ENCODE measurements around the gene SPG11.
"Not testable (repeated sequence)": the region's sequence is repeated elsewhere in the genome, so short reads cannot be mapped to it uniquely, and the experiment has no call there.

Gene SPG11

DNA sequence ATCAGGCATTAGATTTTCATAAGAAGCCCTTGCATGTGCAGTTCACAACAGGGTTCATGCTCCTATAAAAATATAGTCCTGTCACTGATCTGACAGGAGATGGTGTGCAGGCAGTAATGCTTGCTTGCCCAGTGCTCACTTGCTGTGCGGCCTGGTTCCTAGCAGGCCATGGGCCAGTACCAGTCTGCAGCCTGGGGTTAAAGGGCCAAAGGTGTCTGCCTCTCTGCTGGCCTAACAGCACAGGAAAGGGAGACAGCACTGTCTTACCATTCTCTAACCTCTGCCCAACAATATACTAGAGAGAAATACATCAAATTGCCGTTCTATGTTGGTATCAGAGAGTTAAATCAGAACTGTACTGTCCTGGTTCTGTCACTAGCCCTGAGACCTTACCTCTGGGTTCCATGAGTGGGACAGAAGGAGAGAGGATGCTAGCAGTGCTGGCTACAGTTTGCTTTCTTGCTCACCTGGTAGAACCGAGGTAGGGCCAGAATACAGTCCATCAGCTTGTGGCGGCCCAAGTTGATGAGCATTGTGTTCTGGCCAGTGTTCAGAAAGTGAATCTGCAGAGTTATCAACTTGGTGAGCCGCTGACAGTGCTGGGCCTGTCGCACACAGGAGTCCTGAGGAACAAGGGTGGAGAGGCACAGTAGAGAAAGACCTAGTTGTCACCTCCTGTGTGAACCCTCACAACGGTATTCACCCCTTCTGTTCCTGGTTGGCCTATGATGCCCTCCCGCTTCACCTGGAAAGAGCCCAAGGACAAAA, 97.9 kb downstream of the SPG11 start:
- no peak for DNase-seq (ENCODE audit: low spot score)

DNA sequence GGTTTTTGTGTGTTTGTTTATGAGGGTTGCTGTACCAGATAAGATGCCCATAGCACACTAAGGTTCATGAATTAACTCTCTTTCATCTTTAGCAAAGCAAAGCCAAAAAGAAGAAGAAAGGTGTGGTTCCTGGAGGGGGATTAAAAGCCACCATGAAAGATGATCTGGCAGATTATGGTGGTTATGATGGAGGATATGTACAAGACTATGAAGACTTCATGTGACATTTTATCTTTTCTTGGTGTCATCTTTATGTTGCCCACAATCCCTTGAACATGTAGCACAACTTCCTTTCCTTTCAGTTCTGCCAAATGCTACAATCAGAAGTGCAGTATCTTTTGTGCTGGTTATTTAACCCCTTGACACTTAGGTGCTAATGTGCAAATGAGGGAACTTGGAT, 102.5 kb downstream of the SPG11 start:
- not testable (repeated sequence) for DNase-seq (ENCODE audit: low spot score)

DNA sequence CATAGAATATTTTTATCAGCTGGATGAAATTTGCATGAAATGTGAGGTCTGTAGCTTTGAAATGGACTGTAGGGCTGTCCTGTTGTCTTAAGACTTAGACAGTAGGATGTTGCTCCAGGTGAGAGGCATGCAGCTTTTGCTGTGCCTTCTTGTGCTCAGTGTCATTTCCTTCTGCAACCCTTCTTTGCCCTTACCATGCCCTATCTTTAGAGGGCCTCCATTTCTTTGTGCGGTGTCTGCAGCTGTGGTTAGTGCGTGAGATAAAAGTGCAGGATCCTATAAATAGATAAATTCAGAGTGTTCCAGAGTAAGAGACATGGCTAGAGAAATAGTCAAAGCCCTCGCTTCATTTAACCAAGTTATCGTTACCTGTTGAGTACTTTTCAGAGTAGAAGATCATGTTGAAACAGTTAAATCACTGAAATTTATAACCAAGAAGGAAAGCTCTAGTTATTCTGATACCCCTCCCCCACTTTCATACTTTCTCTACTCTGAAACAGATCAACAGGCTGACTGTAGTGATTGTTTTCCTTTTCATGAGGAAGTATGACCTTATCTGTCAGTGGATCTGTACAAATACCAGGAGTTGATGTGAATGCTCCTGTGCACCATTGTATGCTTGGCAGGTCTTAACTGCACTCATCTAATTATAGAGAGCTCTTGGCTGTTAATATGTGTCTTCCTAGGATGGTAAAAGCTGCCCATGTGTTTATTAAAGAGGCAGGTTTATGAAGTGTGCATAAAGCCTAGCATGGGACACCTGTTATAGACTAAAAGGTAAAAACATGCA, 108.3 kb downstream of the SPG11 start:
- DNase-seq (ENCODE audit: low spot score): no peak

DNA sequence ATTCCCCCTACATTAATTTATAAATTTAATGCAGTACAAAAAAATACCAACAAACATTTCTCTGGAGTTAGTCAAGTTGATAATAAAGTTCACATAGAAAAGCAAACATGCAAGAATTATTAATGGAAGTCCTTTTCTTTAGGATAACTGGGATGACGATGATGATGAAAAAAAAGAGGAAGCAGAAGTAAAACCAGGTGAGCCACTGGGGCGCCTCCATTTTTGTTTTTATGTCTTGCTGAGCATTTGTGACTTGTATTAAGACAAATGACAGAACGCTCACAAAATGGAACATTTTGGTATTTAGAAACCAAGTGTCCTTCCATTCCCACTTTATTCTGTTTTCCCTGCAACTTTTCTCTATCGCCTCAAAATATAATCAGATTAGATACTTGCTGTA, 112.7 kb downstream of the SPG11 start:
- DNase-seq (ENCODE audit: low spot score): no peak

DNA sequence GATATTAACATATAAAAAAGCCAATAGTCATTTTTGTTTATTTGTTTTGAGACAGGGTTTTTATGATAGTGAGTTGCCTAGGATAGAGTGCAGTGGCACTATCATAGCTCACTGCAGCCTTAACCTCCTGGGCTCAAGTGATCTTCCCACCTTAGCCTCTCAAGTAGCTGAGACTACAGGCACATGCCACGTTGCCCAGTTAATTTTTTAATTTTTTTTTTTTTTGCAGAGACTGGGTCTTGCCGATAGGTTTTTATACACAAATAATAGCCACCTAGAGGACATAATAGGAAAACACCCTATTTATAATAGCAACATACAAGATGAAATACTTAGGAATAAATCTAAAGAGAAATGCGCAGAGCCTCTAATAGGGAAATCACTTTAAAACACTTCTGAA, 113.2 kb downstream of the SPG11 start:
- DNase-seq (ENCODE audit: low spot score): no peak

DNA sequence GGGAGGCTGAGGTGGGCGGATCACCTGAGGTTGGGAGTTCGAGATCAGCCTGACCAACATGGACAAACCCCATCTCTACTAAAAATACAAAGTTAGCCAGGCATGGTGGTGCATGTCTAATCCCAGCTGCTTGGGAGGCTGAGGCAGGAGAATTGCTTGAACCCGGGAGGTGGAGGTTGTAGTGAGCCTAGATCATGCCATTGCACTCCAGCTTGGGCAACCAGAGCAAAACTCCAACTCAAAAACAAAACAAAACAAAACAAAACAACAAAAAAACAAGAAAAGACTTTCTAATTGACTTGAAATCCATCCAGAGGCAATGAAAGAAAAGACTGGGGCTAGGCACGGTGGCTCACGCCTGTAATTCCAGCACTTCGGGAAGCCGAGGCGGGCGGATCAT, 114.3 kb downstream of the SPG11 start:
- not testable (repeated sequence) for DNase-seq (ENCODE audit: low spot score)

DNA sequence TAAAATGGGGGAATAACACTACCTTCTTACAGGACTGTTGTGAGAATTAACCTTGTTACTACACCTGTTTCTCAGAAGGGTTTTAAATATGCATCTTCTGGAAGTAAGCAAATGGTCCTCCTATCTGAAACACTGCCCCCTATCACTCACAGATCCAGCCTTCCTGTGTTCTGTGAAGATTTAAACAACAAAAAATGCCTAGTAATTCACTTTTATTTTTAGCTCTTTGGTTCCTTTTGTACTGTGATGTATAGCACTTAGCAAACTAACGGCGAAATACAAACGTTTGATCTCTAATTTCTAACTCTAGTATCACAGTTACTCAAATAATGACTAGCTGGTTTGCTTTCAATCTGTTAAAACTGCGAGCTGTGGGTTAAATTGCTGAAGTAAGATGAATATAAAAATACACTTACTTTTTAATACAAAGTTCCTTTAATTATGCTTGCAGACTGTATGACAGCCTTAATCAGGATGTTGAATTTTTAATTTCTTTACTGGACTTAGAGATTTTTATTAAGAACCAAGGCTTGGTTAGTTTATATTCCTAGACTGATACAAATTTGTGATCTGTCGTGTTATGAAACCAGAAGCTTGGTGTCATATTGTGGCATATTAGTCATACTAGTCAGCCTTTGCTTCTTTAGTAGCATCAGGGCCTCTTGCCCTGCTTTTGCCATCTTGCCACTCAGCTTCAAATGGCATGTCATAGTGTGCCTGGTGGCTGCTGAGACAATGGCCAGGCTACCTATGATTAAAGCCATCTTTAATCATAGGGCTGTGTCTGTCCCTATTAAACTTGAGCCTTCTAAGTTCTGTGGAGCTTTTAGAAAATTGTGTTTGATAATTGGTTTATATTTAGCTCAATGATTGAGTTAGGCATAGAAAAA, 117.3 kb downstream of the SPG11 start:
- DNase-seq (ENCODE audit: low spot score): no peak

DNA sequence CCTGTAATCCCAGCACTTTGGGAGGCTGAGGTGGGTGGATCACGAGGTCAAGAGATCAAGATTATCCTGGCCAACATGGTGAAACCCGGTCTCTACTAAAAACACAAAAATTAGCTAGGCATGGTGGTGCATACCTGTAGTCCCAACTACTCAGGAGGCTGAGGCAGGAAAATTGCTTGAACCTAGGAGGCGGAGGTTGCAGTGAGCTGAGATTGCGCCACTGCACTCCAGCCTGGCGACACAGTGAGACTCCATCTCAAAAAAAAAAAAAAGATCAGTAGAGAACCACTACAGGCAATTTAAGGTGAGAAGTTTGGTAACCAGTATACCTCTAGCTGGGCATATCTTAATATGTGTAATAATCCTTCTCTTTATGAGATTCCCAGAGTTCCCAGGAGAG, 118.7 kb downstream of the SPG11 start:
- not testable (repeated sequence) for DNase-seq (ENCODE audit: low spot score)

DNA sequence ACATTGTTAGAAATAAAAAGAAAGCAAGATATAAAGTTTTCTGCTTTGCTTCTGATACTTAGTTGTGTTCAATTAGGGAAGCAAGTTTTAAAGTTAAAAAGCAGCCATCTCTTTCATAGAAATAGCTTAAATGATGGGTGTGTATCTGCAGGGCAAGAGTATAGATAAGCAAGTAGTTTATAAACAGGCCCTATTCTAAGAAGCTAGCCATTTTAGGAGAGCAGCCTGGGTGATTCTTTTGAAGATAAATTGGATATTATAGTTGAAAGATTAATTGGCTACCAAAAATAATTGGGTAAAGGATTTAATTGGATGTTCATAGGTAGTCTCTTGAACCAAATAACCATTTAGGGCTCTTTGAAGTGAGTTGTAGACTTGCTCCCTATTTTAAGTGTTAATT, 120.9 kb downstream of the SPG11 start:
- DNase-seq (ENCODE audit: low spot score): no peak

DNA sequence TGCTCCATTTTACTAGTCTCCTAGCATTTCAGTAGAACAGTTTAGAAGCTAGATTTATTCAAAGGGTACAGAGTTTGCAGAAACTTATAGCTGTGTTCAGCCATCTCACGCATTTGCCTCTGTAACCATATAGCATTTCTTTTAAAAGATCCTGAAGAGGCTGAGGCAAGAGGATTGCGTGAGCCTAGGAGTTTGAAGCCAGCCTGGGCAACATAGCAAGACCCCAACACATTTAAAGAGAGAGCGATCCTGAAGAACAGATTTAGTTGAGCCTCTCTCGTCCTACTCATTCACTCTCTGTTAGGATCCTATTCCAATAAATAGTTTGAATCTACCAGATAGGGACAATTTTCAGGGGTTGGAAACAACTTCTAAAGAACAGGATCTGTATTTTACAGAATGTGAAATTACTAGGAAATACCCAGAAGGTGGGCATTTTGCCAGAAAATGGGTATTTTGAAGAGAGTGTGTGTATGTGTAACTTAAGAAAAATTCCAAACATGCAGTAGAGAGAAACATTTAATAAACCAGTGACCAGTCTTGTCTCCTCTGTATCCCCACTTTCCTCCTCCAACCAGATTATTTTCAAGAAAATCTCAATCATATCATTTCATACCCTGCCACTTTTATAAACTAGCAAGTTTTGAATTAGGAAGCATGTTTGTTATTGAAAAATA, 122.0 kb downstream of the SPG11 start:
- no peak for DNase-seq (ENCODE audit: low spot score)

DNA sequence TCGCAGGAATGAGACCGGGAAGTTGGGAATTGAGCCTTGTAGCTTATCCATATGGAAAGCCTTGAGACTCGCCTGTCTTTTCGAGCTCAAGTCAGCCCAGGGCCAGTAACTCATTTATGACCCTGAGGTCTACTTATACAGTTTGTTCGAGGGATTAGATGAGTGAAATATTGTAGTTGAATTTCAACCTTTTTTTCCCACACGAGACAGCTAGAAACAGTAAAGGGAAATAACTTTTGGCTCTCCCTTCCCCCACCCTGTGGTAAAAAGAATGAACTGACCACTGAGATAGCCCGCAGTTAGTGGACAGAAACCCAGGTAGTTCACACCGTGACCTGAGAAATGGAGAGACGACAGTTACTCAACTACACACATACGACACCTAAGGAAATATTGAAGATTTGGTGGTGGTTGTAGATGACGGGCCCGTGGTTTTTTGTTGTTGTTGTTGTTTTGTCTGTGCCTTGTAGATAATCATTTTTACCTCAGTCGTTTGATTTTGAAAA, 125.7 kb downstream of the SPG11 start:
- no peak for DNase-seq (ENCODE audit: low spot score)

DNA sequence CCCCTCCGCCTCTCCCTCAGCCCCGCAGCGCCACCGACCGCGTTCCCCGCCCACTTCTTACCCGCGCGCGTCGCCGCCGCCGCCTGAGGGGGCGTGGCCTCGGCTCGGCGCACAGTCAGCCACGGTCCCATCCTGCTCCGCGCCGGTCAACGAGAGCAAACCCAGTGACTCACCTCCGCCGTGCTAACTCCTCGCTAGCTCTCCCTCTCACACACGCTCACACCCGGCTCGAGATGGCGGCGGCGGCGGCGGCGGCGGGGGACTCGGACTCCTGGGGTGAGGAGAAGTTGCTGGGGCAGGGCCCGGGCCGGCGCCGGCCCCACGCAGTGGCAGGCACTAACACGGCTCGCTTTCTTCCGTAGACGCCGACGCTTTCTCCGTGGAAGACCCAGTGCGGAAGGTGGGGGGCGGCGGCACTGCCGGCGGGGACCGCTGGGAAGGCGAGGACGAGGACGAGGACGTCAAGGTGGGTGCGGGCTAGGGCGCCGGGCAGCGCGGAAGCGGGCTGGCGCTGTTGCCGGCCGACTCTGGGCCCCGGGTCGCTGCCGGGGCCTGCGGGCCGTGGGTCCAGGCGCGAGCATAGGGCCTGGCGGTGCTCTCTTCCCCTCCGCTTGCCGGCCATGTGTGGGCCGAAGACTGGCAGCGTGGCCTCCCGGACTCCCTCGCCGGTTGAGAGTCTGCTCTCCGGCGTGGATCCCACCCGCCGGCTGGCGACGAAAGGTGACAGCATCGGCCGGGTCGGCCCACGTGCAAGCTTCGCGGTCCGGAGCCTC, 126.3 kb downstream of the SPG11 start, which contains the start of gene EIF3J:
Gene EIF3J (plus strand): TSS at position 186 of the 773 bp plus-strand sequence. CDS start 48 bp downstream, at position 234.
- DNase-seq (ENCODE audit: low spot score): peak; percentile 88

DNA sequence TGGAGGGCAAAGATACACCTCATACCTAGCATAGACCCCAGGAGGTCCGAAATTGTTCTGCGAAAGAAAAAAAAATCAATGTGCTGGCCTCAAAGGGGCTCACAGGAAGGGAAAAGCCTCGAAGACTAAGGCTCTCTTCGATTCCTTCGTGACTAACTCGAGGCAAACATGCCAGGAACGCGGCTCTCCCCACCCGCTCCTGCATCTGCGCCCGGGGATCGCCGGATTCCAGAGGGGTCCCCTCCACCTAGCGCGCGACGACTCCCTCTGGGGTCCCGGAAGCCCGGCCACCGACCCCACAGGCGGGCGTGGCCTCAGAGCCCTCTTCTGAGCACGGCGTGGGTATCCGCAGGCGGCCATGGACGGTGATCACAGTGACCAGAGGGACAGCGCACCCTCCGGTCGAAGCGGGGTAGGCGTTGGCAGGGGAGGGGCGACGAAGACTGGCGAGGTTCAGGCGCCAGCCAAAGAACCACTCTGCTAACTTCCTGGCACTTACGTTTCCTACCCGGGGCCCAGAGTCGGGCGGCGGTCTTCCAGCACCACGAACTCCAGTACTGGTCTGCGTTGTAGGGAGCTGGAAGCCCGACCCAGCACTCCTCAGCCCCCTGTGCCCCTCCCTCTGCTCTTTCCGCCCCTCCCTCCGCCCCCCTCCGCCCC, 127.0 kb downstream of the SPG11 start:
- DNase-seq (ENCODE audit: low spot score): peak; percentile 69

DNA sequence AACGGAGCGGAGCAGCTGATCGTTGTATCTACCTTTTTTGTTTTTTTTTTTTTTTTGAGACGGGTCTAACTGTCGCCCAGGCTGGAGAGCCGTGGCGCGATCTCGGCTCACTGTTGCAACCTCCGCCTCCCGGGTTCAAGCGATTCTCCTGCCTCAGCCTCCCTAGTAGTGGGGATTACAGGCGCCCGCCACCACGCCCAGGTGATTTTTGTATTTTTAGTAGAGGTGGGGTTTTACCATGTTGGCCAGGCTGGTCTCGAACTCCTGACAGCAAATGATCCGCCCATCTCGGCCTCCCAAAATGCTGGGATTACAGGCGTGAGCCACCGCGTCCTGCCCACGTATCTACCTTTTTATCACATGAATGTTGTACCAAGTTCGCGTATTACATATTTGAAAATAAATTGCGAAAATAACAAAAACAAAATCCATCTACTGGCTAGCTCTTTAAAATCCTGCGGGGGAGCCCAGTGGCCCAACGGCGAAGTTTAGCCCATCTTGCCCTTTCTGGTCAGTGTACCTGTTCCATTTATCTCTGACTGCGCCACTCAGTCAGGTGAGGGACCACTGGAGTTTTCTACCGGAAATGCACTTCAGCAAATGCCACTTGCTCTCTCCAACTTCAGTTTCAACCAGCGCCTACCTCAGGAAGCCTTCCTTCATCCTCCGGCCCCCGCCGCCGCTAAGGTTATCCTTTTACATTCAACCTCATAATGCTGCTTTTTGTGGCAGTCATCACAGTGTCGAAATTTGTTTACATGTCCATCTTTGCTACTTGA, 127.8 kb downstream of the SPG11 start:
- no peak for DNase-seq (ENCODE audit: low spot score)

DNA sequence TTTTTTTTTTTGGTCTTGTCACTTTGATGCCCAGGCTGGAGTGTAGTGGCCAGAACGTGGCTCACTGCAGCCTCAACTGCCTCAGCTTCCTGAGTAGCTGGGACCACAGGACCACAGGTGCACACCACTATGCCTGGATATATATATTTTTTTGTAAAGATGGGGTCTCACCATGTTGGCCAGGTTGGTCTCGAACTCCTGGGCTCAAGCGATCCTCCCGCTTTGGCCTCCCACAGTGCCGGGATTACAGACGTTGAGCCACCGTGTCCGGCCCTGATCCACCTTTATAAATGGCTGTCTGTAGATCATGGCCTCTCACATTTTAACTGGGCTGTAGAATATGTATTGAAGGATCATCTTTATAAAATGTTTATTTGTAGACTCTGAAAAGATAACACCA, 128.4 kb downstream of the SPG11 start:
- no peak for DNase-seq (ENCODE audit: low spot score)

DNA sequence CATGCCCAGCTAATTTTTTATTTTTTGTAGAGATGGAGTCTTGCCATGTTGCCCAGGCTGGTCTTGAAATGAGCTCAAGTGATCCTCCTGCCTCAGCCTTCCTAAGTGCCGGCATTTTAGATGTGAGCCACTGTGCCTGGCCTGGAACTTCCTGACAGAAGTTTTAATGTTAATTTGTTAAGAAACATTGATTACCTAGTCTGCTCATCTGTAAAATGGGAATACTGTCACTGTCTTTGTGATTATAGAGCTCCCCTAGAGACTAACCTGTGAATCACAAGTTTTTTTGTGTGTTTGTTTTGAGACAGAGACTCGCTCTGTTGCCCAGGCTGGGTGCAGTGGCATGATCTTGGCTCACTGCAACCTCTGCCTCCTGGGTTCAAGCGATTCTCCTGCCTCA, 130.8 kb downstream of the SPG11 start:
- DNase-seq (ENCODE audit: low spot score): no peak

DNA sequence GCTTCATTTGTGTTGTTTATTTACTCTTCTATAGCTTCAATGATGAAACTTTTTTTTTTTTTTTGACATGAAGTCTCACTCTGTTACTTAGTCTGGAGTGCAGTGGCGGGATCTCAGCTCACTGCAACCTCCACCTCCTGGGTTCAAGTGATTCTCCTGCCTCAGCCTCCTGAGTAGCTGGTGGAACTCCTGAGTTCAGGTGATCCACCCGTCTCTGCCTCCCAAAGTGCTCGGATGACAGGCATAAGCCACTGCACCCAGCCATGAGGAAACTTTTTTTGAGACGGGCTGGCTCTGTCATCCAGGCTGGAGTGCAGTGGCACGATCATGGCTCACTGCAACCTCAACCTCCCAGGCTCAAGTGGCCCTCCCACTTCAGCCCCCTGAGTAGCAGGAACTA, 131.2 kb downstream of the SPG11 start:
- DNase-seq (ENCODE audit: low spot score): not testable (repeated sequence)

DNA sequence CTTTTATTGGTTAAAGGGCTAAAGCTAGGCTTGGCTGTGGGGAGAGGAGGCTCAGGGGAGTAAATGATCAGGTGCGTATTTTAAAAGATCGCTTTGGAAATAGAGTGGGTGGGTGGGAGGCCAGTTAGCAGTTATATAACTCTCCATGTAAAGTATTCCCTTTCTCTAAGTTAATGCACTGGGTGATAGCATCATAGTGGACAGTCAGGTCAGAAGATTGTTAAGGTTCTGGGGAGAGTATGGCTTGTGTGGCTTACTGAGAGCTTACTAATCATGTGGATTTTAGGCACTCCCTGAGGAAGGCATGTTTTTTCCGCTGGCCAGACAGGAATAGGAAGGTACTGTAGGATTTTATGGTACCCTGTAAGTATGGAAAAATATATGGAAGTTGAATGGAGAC, 132.8 kb downstream of the SPG11 start:
- DNase-seq (ENCODE audit: low spot score): no peak

DNA sequence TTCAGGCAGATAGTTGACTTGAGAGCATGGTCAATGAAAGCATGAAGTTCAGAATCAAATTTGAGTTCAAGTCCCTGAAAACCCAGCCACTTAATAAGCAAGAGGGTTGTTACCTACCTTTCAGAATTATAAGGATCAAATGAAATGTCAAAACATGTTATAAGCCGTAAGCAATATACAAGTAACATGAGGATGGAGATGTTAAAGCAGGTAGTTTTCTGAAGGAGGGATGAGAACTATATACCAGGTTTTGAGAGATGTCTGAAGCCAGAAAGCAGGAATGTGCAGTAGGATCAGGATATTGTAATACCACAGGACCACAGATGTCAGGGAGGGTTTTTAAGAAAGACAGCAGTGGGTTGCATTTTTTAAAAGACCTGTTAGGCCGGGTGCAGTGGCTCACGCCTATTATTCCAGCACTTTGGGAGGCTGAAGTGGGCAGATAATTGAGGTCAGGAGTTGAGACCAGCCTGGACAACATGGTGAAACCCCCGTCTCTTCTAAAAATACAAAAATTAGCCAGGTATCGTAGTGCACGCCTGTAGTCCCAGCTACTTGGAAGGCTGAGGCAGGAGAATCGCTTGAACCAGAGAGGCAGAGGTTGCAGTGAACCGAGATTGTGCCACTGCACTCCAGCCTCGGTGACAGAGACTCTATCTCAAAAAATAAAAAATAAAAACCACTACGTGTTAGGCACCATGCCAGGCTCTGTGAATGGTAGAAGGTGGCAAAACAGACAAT, 133.4 kb downstream of the SPG11 start:
- no peak for DNase-seq (ENCODE audit: low spot score)
